ENCODE measurements around the gene OR2A42. TPM values are rescaled to one million over a fixed set of nuclear protein-coding genes. Genes with fewer than 3 reads are reported as not detected.
"Not testable (repeated sequence)": the region's sequence is repeated elsewhere in the genome, so short reads cannot be mapped to it uniquely, and the experiment has no call there.

The OR2A42 gene
- total RNA-seq, 2 donors from 2014 or later = not detected

- not testable (repeated sequence) for H3K27me3 Mint-ChIP-seq (ENCODE audit: insufficient read depth); H3K9me3 Mint-ChIP-seq; H3K27ac ChIP-seq (ENCODE audit: low read depth, low read length); H3K4me1 Mint-ChIP-seq; H3K27ac Mint-ChIP-seq; H3K9me3 ChIP-seq (ENCODE audit: control insufficient read depth, low read length); H3K4me3 ChIP-seq (ENCODE audit: low read length); H3K36me3 Mint-ChIP-seq (ENCODE audit: low read depth); H3K9ac ChIP-seq (ENCODE audit: extremely low read depth, low read length, poor library complexity, severe bottlenecking); H3K27me3 ChIP-seq (ENCODE audit: control insufficient read depth, insufficient read depth, low read length, poor library complexity, severe bottlenecking); H3K4me1 ChIP-seq (ENCODE audit: control insufficient read depth, insufficient read depth, low read length); H3K36me3 ChIP-seq (ENCODE audit: control insufficient read depth, insufficient read depth, low read length); DNase-seq; H3K4me3 Mint-ChIP-seq
- no CpG with 5 or more reads among the region's 1 CpG for WGBS, 2 experiments (ENCODE audit: insufficient coverage in 1 of 2, insufficient read length in 1 of 2)
These were observed 6.4 kb downstream of the OR2A42 start for GRCh38 chr7:144233039-144233438.

- H3K27me3 Mint-ChIP-seq (ENCODE audit: insufficient read depth); H3K4me3 Mint-ChIP-seq; H3K4me3 ChIP-seq (ENCODE audit: low read length); H3K27me3 ChIP-seq (ENCODE audit: control insufficient read depth, insufficient read depth, low read length, poor library complexity, severe bottlenecking); H3K27ac Mint-ChIP-seq; DNase-seq; H3K9ac ChIP-seq (ENCODE audit: extremely low read depth, low read length, poor library complexity, severe bottlenecking); H3K4me1 Mint-ChIP-seq; H3K4me1 ChIP-seq (ENCODE audit: control insufficient read depth, insufficient read depth, low read length); H3K36me3 ChIP-seq (ENCODE audit: control insufficient read depth, insufficient read depth, low read length); H3K27ac ChIP-seq (ENCODE audit: low read depth, low read length); H3K36me3 Mint-ChIP-seq (ENCODE audit: low read depth); H3K9me3 Mint-ChIP-seq; H3K9me3 ChIP-seq (ENCODE audit: control insufficient read depth, low read length): not testable (repeated sequence)
- no CpG with 5 or more reads among the region's 2 CpGs for WGBS, 2 experiments (ENCODE audit: insufficient coverage in 1 of 2, insufficient read length in 1 of 2)
These were observed 8.4 kb downstream of the OR2A42 start for GRCh38 chr7:144231027-144231426.

- H3K27me3 Mint-ChIP-seq (ENCODE audit: insufficient read depth); H3K27ac ChIP-seq (ENCODE audit: low read depth, low read length): not testable (repeated sequence)
These were observed 10.6 kb downstream of the OR2A42 start for GRCh38 chr7:144228810-144229209.

GRCh38 chr7:144226866-144227265 lies 12.5 kb downstream of the OR2A42 start:
- not testable (repeated sequence) for DNase-seq; H3K27ac ChIP-seq (ENCODE audit: low read depth, low read length); H3K27me3 ChIP-seq (ENCODE audit: control insufficient read depth, insufficient read depth, low read length, poor library complexity, severe bottlenecking); H3K9me3 Mint-ChIP-seq; H3K4me3 Mint-ChIP-seq; H3K4me1 Mint-ChIP-seq; H3K4me3 ChIP-seq (ENCODE audit: low read length); H3K9me3 ChIP-seq (ENCODE audit: control insufficient read depth, low read length); H3K27me3 Mint-ChIP-seq (ENCODE audit: insufficient read depth); H3K4me1 ChIP-seq (ENCODE audit: control insufficient read depth, insufficient read depth, low read length); H3K9ac ChIP-seq (ENCODE audit: extremely low read depth, low read length, poor library complexity, severe bottlenecking); H3K36me3 Mint-ChIP-seq (ENCODE audit: low read depth); H3K36me3 ChIP-seq (ENCODE audit: control insufficient read depth, insufficient read depth, low read length); H3K27ac Mint-ChIP-seq
- 94% methylated on average over 2 of the region's 4 CpGs; no CpG with 5 or more reads in 1 of the 2 experiments for WGBS, 2 experiments (ENCODE audit: insufficient coverage in 1 of 2, insufficient read length in 1 of 2)

More at GRCh38 chr7:144228810-144229209, 10.6 kb downstream of the OR2A42 start:
- not testable (repeated sequence) for H3K36me3 ChIP-seq (ENCODE audit: control insufficient read depth, insufficient read depth, low read length); H3K4me3 Mint-ChIP-seq; H3K9ac ChIP-seq (ENCODE audit: extremely low read depth, low read length, poor library complexity, severe bottlenecking); H3K9me3 ChIP-seq (ENCODE audit: control insufficient read depth, low read length); H3K4me1 ChIP-seq (ENCODE audit: control insufficient read depth, insufficient read depth, low read length); H3K4me3 ChIP-seq (ENCODE audit: low read length); H3K9me3 Mint-ChIP-seq; H3K36me3 Mint-ChIP-seq (ENCODE audit: low read depth); H3K27me3 ChIP-seq (ENCODE audit: control insufficient read depth, insufficient read depth, low read length, poor library complexity, severe bottlenecking); H3K27ac Mint-ChIP-seq; H3K4me1 Mint-ChIP-seq
- 81% methylated on average over 1 of the region's 3 CpGs; no CpG with 5 or more reads in 1 of the 2 experiments for whole genome bisulfite sequencing, 2 experiments (ENCODE audit: insufficient coverage in 1 of 2, insufficient read length in 1 of 2)
- peak; percentile 24 for DNase-seq

GRCh38 chr7:144223675-144224074 lies 15.7 kb downstream of the OR2A42 start:
- H3K27me3 ChIP-seq (ENCODE audit: control insufficient read depth, insufficient read depth, low read length, poor library complexity, severe bottlenecking); H3K4me3 ChIP-seq (ENCODE audit: low read length); H3K27ac Mint-ChIP-seq; H3K4me3 Mint-ChIP-seq; H3K36me3 ChIP-seq (ENCODE audit: control insufficient read depth, insufficient read depth, low read length); DNase-seq; H3K4me1 Mint-ChIP-seq; H3K9me3 Mint-ChIP-seq; H3K9me3 ChIP-seq (ENCODE audit: control insufficient read depth, low read length); H3K27ac ChIP-seq (ENCODE audit: low read depth, low read length); H3K9ac ChIP-seq (ENCODE audit: extremely low read depth, low read length, poor library complexity, severe bottlenecking); H3K36me3 Mint-ChIP-seq (ENCODE audit: low read depth); H3K4me1 ChIP-seq (ENCODE audit: control insufficient read depth, insufficient read depth, low read length); H3K27me3 Mint-ChIP-seq (ENCODE audit: insufficient read depth): not testable (repeated sequence)

- H3K4me1 Mint-ChIP-seq; H3K36me3 ChIP-seq (ENCODE audit: control insufficient read depth, insufficient read depth, low read length); H3K27me3 Mint-ChIP-seq (ENCODE audit: insufficient read depth); H3K27ac ChIP-seq (ENCODE audit: low read depth, low read length); H3K27me3 ChIP-seq (ENCODE audit: control insufficient read depth, insufficient read depth, low read length, poor library complexity, severe bottlenecking); H3K9ac ChIP-seq (ENCODE audit: extremely low read depth, low read length, poor library complexity, severe bottlenecking); H3K27ac Mint-ChIP-seq; H3K9me3 ChIP-seq (ENCODE audit: control insufficient read depth, low read length); H3K36me3 Mint-ChIP-seq (ENCODE audit: low read depth); DNase-seq; H3K4me1 ChIP-seq (ENCODE audit: control insufficient read depth, insufficient read depth, low read length); H3K9me3 Mint-ChIP-seq; H3K4me3 ChIP-seq (ENCODE audit: low read length); H3K4me3 Mint-ChIP-seq: not testable (repeated sequence)
These were observed 18.9 kb downstream of the OR2A42 start for GRCh38 chr7:144220531-144220930.

- H3K9ac ChIP-seq (ENCODE audit: extremely low read depth, low read length, poor library complexity, severe bottlenecking); H3K27ac Mint-ChIP-seq; H3K36me3 Mint-ChIP-seq (ENCODE audit: low read depth); H3K4me3 ChIP-seq (ENCODE audit: low read length); H3K4me1 Mint-ChIP-seq; H3K27ac ChIP-seq (ENCODE audit: low read depth, low read length); H3K9me3 Mint-ChIP-seq; H3K9me3 ChIP-seq (ENCODE audit: control insufficient read depth, low read length); H3K4me1 ChIP-seq (ENCODE audit: control insufficient read depth, insufficient read depth, low read length); H3K27me3 Mint-ChIP-seq (ENCODE audit: insufficient read depth); DNase-seq; H3K4me3 Mint-ChIP-seq; H3K27me3 ChIP-seq (ENCODE audit: control insufficient read depth, insufficient read depth, low read length, poor library complexity, severe bottlenecking); H3K36me3 ChIP-seq (ENCODE audit: control insufficient read depth, insufficient read depth, low read length): not testable (repeated sequence)
- WGBS, 2 experiments (ENCODE audit: insufficient coverage in 1 of 2, insufficient read length in 1 of 2) = no CpG with 5 or more reads among the region's 4 CpGs
These were observed 20.3 kb downstream of the OR2A42 start for GRCh38 chr7:144219149-144219548.

Data from endodermal cell (in vitro differentiated cells).